GM10847 (cell line): ENCODE results near the gene PPP6R2.

ENCODE experiments used
- POLR2A ChIP-seq: IDR thresholded peaks from 2 replicates; pipeline ENCODE4 v1.6.1; 2011; ENCODE audit not compliant: insufficient read length; ENCODE audit errors: extremely low read depth

The PPP6R2 gene

GRCh38 chr22:50425179-50425916, 82.2 kb downstream of the PPP6R2 start:
- TF ChIP-seq POLR2A: no peak

GRCh38 chr22:50432131-50432876, 89.2 kb downstream of the PPP6R2 start:
- no peak for TF ChIP-seq POLR2A

GRCh38 chr22:50434849-50435248, 91.7 kb downstream of the PPP6R2 start:
- TF ChIP-seq POLR2A: no peak

GRCh38 chr22:50435291-50436014, 92.3 kb downstream of the PPP6R2 start:
- TF ChIP-seq POLR2A: no peak

- TF ChIP-seq POLR2A: no peak
These were observed 93.1 kb downstream of the PPP6R2 start for GRCh38 chr22:50436015-50436830.

- TF ChIP-seq POLR2A: no peak
These were observed 93.8 kb downstream of the PPP6R2 start for GRCh38 chr22:50436841-50437341.

GRCh38 chr22:50437511-50438304, 94.6 kb downstream of the PPP6R2 start:
- TF ChIP-seq POLR2A: no peak

- no peak for TF ChIP-seq POLR2A
These were observed 95.5 kb downstream of the PPP6R2 start for GRCh38 chr22:50438305-50439275.

- no peak for TF ChIP-seq POLR2A
These were observed 96.3 kb downstream of the PPP6R2 start for GRCh38 chr22:50439314-50439870.

GRCh38 chr22:50439871-50440331, 96.8 kb downstream of the PPP6R2 start:
- TF ChIP-seq POLR2A: no peak

- no peak for TF ChIP-seq POLR2A
These were observed 97.6 kb downstream of the PPP6R2 start for GRCh38 chr22:50440544-50441249.

- no peak for TF ChIP-seq POLR2A
These were observed 98.4 kb downstream of the PPP6R2 start for GRCh38 chr22:50441428-50441993.

GRCh38 chr22:50443197-50443596, 100.1 kb downstream of the PPP6R2 start:
- TF ChIP-seq POLR2A: no peak
